Stimulated activated memory B cell treated with anti-CD40 and anti-IgM and Interleukin-4, amounts not matched to agents 10 μg/mL and 1 μg/mL and 100 μg/mL, for 72 hours (primary cell): ENCODE results near the gene UCN3.

Experiments
- ATAC-seq: fragments of 150-1000 bp; cut with Tn5 transposase; 2 replicates; pipeline ENCODE4 v1.10.0; 2021
- H3K27ac Mint-ChIP-seq: one replicate; pipeline ENCODE4 v1.8.0; 2022; ENCODE audit warnings: mild to moderate bottlenecking, mixed read lengths
- H3K27me3 Mint-ChIP-seq: one replicate; pipeline ENCODE4 v1.8.0; 2022; ENCODE audit warnings: mixed read lengths
- H3K36me3 Mint-ChIP-seq: one replicate; pipeline ENCODE4 v1.8.0; 2022; ENCODE audit warnings: mixed read lengths
- H3K4me1 Mint-ChIP-seq: one replicate; pipeline ENCODE4 v1.8.0; 2022; ENCODE audit warnings: mixed read lengths
- H3K4me3 Mint-ChIP-seq: one replicate; pipeline ENCODE4 v1.8.0; 2022; ENCODE audit warnings: mild to moderate bottlenecking, moderate library complexity, mixed read lengths
- H3K9me3 Mint-ChIP-seq: one replicate; pipeline ENCODE4 v1.8.0; 2022; ENCODE audit warnings: mixed read lengths

UCN3 gene

DNA sequence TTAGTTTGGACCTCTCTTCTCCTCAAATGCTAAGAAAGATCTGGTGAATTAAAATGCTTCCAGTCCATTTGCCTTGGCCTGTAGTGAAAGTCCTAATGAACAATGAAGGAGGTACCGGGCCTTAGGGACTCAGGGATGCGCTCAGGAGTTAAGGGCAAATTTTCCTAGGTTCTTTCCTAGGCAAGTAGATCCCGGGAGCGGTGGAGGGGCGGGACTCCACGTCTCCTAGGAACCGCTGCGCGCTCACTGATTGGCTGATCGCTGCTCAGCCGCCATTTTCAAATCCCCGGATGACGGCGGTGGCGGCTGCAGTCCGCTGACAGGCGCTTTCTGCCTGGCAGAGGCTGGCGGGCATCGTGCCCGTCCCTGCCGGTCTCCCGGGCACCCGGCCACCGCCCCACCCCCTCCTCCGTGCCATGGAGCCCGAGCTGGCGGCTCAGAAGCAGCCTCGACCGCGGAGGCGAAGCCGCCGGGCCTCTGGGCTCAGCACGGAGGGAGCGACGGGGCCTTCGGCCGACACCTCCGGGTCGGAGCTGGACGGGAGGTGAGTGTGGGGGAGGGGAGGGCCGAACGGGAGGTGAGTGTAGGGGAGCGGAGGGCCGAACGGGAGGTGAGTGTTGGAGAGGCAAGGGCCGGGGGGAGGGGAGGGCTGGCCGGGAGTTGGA lies 47.6 kb downstream of the UCN3 start, which contains the start of gene NET1:
NET1 (plus strand) TSS at position 281 of the 665 bp plus-strand sequence; CDS start at position 417, 136 bp downstream.
- Mint-ChIP-seq H3K4me3 (peak within 1 kb of the TSS; percentile 75), H3K27ac (peak within 1 kb of the TSS; percentile 23), H3K36me3 (no peaks in the 10 kb centered on the region), H3K27me3 (peaks cover 21% of the 10 kb centered on the region), H3K4me1 (no peaks in the 10 kb centered on the region), H3K9me3 (no peaks in the 10 kb centered on the region)
- peak; percentile 78 for ATAC-seq

DNA sequence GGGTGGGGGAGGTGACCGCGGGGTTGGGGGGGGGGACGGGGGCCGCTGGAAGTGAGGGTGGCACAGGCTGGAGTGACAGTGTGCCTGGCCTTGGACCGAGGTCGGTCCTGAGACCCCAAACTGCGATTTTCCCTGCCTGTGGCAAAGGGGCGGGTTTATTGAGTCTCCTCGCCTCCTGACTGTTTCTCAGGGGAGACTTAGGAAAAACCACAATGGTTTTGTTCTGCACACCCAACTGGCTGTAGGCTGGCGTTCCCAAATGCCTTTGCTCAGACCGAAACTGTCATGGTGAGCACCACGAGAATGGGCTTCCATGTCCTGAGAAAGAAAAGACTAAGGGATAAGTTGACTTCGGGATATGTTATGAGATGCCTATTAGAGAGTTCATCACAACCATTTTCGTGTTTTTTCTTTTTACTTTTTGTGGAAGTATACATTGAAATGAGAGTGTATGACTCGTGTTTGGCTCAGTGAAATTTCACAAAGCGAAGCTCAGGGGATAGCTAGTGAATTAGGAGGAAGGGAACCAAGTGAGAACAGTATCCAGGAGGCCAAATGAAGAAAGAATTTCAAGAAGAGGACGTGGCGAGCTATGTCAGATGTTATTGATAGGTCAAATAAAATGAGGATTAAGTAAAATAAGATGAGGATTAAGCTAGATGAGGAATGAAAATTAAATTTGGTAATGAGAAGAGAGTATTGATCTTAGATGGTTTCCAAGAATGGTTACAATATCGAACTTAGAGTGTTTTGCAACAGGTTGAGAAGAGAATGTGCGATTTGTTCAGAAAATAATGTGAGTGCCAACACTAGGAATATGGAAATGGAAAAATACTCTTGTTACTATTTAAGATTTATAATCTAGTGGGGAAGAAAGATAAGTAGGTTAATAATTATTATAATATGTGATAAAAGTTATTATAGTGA lies 48.5 kb downstream of the UCN3 start:
- H3K4me1 Mint-ChIP-seq: no peaks in the 10 kb centered on the region
- H3K36me3 Mint-ChIP-seq: peaks cover 3% of the 10 kb centered on the region
- H3K4me3 Mint-ChIP-seq: no peak overlapping the region
- ATAC-seq: no peak
- H3K27ac Mint-ChIP-seq: peak overlapping the region; percentile 23
- H3K27me3 Mint-ChIP-seq: peaks cover 21% of the 10 kb centered on the region
- peaks cover 2% of the 10 kb centered on the region for H3K9me3 Mint-ChIP-seq

DNA sequence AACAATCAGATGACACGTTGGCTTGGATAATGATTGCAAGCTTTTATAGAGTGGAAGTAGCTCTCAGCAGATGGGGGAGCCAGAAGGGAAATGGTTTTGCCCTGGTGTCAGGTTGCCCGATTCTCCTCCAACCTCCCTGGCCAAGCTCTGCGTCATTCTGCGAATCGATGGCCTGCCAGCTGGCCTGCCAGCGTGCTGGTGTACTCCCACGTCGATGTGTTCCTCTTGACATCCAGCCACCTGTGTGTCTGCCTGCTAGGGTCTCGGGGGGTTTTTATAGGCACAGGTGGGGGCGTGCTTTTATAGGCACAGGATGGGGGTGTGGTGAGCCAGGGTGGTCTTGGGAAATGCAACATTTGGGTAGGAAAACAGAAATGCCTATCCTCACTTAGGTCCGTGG lies 52.2 kb downstream of the UCN3 start:
- no peak for ATAC-seq
- H3K27ac Mint-ChIP-seq: no peak overlapping the region
- no peaks in the 10 kb centered on the region for H3K27me3 Mint-ChIP-seq
- peaks cover 16% of the 10 kb centered on the region for H3K9me3 Mint-ChIP-seq
- H3K4me1 Mint-ChIP-seq: no peaks in the 10 kb centered on the region
- no peak overlapping the region for H3K4me3 Mint-ChIP-seq
- peaks cover 22% of the 10 kb centered on the region for H3K36me3 Mint-ChIP-seq

DNA sequence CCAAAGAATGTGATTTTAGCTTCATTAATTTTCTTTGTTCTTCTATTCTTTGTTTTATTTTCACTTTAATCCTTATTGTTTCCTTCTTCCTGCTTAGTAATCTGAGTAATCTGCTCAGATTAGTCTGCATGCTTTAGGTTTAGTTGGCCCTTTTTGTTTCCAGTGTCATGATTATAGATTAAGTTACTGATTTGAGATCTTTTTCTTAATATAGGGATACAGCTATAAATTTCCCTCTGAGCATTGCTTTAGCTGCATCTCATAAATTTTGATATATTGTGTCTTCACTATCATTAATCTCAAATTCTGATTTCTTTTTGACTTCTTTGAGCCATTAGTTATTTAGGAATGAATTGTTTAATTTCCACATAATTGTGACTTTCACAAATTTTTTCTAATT lies 53.8 kb downstream of the UCN3 start:
- H3K27ac Mint-ChIP-seq: no peak overlapping the region
- ATAC-seq: no peak
- H3K27me3 Mint-ChIP-seq: no peaks in the 10 kb centered on the region
- peaks cover 22% of the 10 kb centered on the region for H3K36me3 Mint-ChIP-seq
- H3K4me1 Mint-ChIP-seq: no peaks in the 10 kb centered on the region
- peaks cover 16% of the 10 kb centered on the region for H3K9me3 Mint-ChIP-seq
- no peak overlapping the region for H3K4me3 Mint-ChIP-seq

DNA sequence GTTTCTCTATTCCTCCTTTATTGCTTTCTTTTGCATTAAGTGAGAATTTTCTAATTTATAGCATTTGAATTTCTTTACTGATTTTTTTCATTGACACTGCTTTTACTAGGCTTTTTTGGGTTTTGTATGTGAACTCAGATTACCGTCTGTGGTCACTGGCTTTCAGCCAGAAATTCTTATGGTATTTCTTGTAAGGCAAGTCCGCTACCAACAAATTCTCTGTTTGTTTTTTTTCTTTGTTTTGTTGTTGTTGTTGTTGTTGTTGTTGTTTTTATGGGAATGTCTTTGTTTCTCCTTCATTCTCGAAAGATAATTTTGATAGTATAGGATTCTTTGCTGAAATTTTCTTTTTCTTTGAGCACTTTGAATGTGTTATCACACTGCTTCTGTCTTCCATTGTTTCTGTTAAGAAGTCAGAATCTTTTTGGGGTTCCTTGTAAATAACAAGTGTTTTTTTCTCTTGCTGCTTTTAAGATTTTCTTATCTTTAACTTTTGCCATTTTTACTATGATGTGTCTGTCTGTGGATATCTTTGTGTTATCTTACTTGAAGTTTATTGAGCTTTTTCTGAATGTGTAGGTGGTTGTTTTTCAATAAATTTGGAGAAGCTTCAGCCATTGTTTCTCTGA lies 54.8 kb downstream of the UCN3 start:
- Mint-ChIP-seq H3K27ac (no peak overlapping the region), H3K27me3 (no peaks in the 10 kb centered on the region), H3K4me3 (no peak overlapping the region), H3K9me3 (peaks cover 16% of the 10 kb centered on the region), H3K4me1 (no peaks in the 10 kb centered on the region), H3K36me3 (peaks cover 22% of the 10 kb centered on the region)
- ATAC-seq: no peak

DNA sequence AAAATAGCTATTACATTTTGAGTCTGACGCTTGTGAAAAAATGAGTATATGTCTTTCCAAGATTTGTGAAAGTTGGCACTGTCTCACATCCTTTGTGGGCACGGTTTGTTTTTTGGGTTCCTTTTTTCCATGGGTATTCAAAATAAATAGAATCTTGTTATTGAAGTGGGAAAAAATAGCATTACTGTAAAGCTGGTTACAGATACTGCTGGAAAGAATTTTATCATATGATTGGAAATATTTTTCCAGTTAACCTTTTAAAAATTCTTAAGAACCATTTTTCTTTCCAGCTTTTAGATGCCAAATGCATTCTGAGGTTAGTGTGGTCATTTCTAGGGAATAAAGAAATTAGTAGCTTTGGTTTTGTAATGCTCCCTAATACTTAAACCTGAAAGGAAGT lies 59.0 kb downstream of the UCN3 start:
- H3K4me3 Mint-ChIP-seq: no peak overlapping the region
- H3K4me1 Mint-ChIP-seq: peaks cover 8% of the 10 kb centered on the region
- no peak overlapping the region for H3K27ac Mint-ChIP-seq
- H3K36me3 Mint-ChIP-seq: peaks cover 13% of the 10 kb centered on the region
- peaks cover 10% of the 10 kb centered on the region for H3K9me3 Mint-ChIP-seq
- ATAC-seq: no peak
- no peaks in the 10 kb centered on the region for H3K27me3 Mint-ChIP-seq
